GM19468 (cell line): ENCODE results near the gene BCAP29.
"Not testable (repeated sequence)": the region's sequence is repeated elsewhere in the genome, so short reads cannot be mapped to it uniquely, and the experiment has no call there.

Experiments
- ATAC-seq: cut with Tn5 transposase; IDR thresholded peaks from one replicate; pipeline ENCODE4 v1.9.1; 2021; ENCODE audit warnings: mild to moderate bottlenecking, moderate library complexity, moderate number of reproducible peaks; ENCODE audit not compliant: unreplicated experiment; ENCODE audit errors: extremely low read depth

The BCAP29 gene

GRCh38 chr7:107579885-107580715 is at the start of gene BCAP29:
BCAP29 (plus strand) TSS chr7:107580246; CDS start chr7:107580773, 527 bp downstream.
- ATAC-seq: peak; percentile 74

GRCh38 chr7:107530751-107531150 is 49.3 kb upstream of the BCAP29 start:
- ATAC-seq: no peak

- ATAC-seq: no peak
These were observed 45.9 kb upstream of the BCAP29 start for GRCh38 chr7:107534139-107534538.

GRCh38 chr7:107537228-107537627 is 42.8 kb upstream of the BCAP29 start:
- ATAC-seq: not testable (repeated sequence)

GRCh38 chr7:107538001-107538400 is 42.0 kb upstream of the BCAP29 start:
- ATAC-seq: no peak

GRCh38 chr7:107543338-107543993 is 36.6 kb upstream of the BCAP29 start:
- ATAC-seq: no peak

- no peak for ATAC-seq
These were observed 35.0 kb upstream of the BCAP29 start for GRCh38 chr7:107544848-107545591.

- no peak for ATAC-seq
These were observed 28.1 kb upstream of the BCAP29 start for GRCh38 chr7:107551936-107552335.

- no peak for ATAC-seq
These were observed 24.2 kb upstream of the BCAP29 start for GRCh38 chr7:107555893-107556292.

- no peak for ATAC-seq
These were observed 20.2 kb upstream of the BCAP29 start for GRCh38 chr7:107559864-107560263.

GRCh38 chr7:107560898-107561516 is 19.0 kb upstream of the BCAP29 start:
- no peak for ATAC-seq

GRCh38 chr7:107563081-107563774 is 16.8 kb upstream of the BCAP29 start:
- ATAC-seq: peak; percentile 21

GRCh38 chr7:107563775-107564552 is 16.1 kb upstream of the BCAP29 start, which contains the start of the genes COG5 and DUS4L:
COG5 (minus strand) TSS chr7:107563920; CDS start chr7:107563896, 24 bp downstream.
DUS4L (plus strand) TSS chr7:107563971; CDS start chr7:107567071, 3,100 bp downstream.
- ATAC-seq: peak; percentile 94

- ATAC-seq: no peak
These were observed 15.3 kb upstream of the BCAP29 start for GRCh38 chr7:107564553-107565298.

GRCh38 chr7:107570298-107570697 is 9.7 kb upstream of the BCAP29 start:
- no peak for ATAC-seq

GRCh38 chr7:107573537-107573936 is 6.5 kb upstream of the BCAP29 start:
- no peak for ATAC-seq

- no peak for ATAC-seq
These were observed 527 bp upstream of the BCAP29 start for GRCh38 chr7:107579554-107579884.

- no peak for ATAC-seq
These were observed 804 bp downstream of the BCAP29 start for GRCh38 chr7:107580716-107581383.
